T-cell (primary cell): ENCODE data around the gene ANKRD44. TPM values are rescaled to one million over a fixed set of nuclear protein-coding genes. Genes with fewer than 3 reads are reported as not detected.

Experiments used
- ATAC-seq, 4 experiments: fragments of 200-7000 bp in 3 of 4; fragments of 150-1000 bp in 1 of 4; cut with Tn5 transposase; replicated peaks in 1 of 4; 1 replicate in 3 of 4; 2 replicates in 1 of 4; pipeline ENCODE4 v1.10.0; 2021; ENCODE audit warnings: moderate library complexity in 3 of 4, mild to moderate bottlenecking in 2 of 4, moderate number of reproducible peaks in 1 of 4
- CTCF ChIA-PET, 2 donors: fragments of 300-600 bp; sonication (Branson Sonifier 250); formaldehyde crosslinking; loops; one replicate each; lab custom pipeline; 2022; ENCODE audit warnings: antibody characterized with exemption in 2 of 2; lab: Charles Lee
- POLR2A ChIA-PET, 2 donors: fragments of 300-600 bp; sonication (Branson Sonifier 250); formaldehyde crosslinking; loops; one replicate each; lab custom pipeline; 2022; ENCODE audit warnings: antibody characterized with exemption in 2 of 2; lab: Charles Lee
- DNase-seq, 35 experiments: peaks; one replicate each; pipeline versions ENCODE4 v3.0.0 to v3.0.0-alpha.2; 2013 to 2023
- H3K27ac ChIP-seq: one replicate; pipeline ENCODE4 v1.5.1; 2013; ENCODE audit warnings: low read length
- H3K27me3 ChIP-seq, 2 experiments: replicated peaks in 1 of 2; 1 replicate in 1 of 2; 2 replicates in 1 of 2; pipeline versions ENCODE4 v1.6.1 to v1.7.0; 2013; ENCODE audit warnings: low read length in 1 of 2, mixed read lengths in 1 of 2; ENCODE audit not compliant: control insufficient read depth in 2 of 2, insufficient read depth in 2 of 2; ENCODE audit errors: extremely low read depth in 1 of 2
- H3K36me3 ChIP-seq, 2 donors: 1 replicate in 1 of 2; 2 replicates in 1 of 2; pipeline versions ENCODE4 v1.6.1 to v1.7.0; 2013; ENCODE audit warnings: low read length in 1 of 2; ENCODE audit not compliant: control insufficient read depth in 2 of 2, insufficient read depth in 1 of 2; ENCODE audit errors: extremely low read depth in 1 of 2
- H3K4me1 ChIP-seq, 2 experiments: 1 replicate in 1 of 2; 2 replicates in 1 of 2; pipeline versions ENCODE4 v1.6.1 to v1.7.0; 2013; ENCODE audit warnings: low read length in 2 of 2, mixed read lengths in 1 of 2; ENCODE audit not compliant: insufficient read depth in 2 of 2, control insufficient read depth in 1 of 2; ENCODE audit errors: extremely low read depth in 1 of 2
- H3K4me3 ChIP-seq, 2 donors: 1 replicate in 1 of 2; 2 replicates in 1 of 2; pipeline versions ENCODE4 v1.5.1 to v1.7.0; 2013; ENCODE audit warnings: mild to moderate bottlenecking in 2 of 2, low read length in 1 of 2, moderate library complexity in 1 of 2; ENCODE audit not compliant: control insufficient read depth in 1 of 2; ENCODE audit errors: extremely low read depth in 1 of 2
- H3K9me3 ChIP-seq: 2 replicates; pipeline ENCODE4 v1.7.0; 2013
- H3K27ac Mint-ChIP-seq, 2 donors: one replicate each; pipeline ENCODE4 v1.8.0; 2020 to 2021; ENCODE audit warnings: mild to moderate bottlenecking in 2 of 2, mixed read lengths in 2 of 2
- H3K27me3 Mint-ChIP-seq, 2 donors: one replicate each; pipeline ENCODE4 v1.8.0; 2021 to 2022; ENCODE audit warnings: mixed read lengths in 2 of 2
- H3K36me3 Mint-ChIP-seq: one replicate; pipeline ENCODE4 v1.8.0; 2021; ENCODE audit warnings: mixed read lengths
- H3K4me1 Mint-ChIP-seq, 3 donors: one replicate each; pipeline ENCODE4 v1.8.0; 2020 to 2022; ENCODE audit warnings: mixed read lengths in 3 of 3, mild to moderate bottlenecking in 1 of 3
- H3K4me3 Mint-ChIP-seq, 3 donors: one replicate each; pipeline ENCODE4 v1.8.0; 2020 to 2022; ENCODE audit warnings: mild to moderate bottlenecking in 3 of 3, mixed read lengths in 3 of 3, moderate library complexity in 3 of 3
- H3K9me3 Mint-ChIP-seq, 3 donors: one replicate each; pipeline ENCODE4 v1.8.0; 2020 to 2022; ENCODE audit warnings: mixed read lengths in 3 of 3
- WGBS: methylation state at CpG from one replicate; pipeline ENCODE4 v1.1.5; 2013; ENCODE audit warnings: missing lambda C conversion rate; ENCODE audit not compliant: insufficient coverage; 5-methylcytosine and 5-hydroxymethylcytosine counted together
- total RNA-seq, 35 experiments: library from RNA in 6 of 35; stranded (reverse) in 6 of 35; fragments of 120-200 nt in 1 of 35; gene quantifications; one replicate each; pipeline versions ENCODE4 v1.2.1 to v1.2.4 and lab custom pipeline; 2013 to 2026

ANKRD44 gene
- total RNA-seq, 5 donors from 2014 or later (not counting 1 experiment from before 2014, with no cell fraction given) = 225 to 333 (median 238) TPM

- peaks cover 93 to 96% (median 95%) of the 10 kb centered on the region in 3 donors for H3K4me1 Mint-ChIP-seq
- Histone ChIP-seq H3K4me3 (no peak overlapping the region), H3K4me1 (peaks cover 42 to 61% of the 10 kb centered on the region in 2 experiments), H3K27me3 (no peaks in the 10 kb centered on the region), H3K36me3 (peaks cover 0 to 11% of the 10 kb centered on the region in 2 donors), H3K9me3 (no peaks in the 10 kb centered on the region), H3K27ac (peak overlapping the region; percentile 25)
- H3K36me3 Mint-ChIP-seq = peaks cover 15% of the 10 kb centered on the region
- ATAC-seq (no peak), DNase-seq (no peak)
- H3K9me3 Mint-ChIP-seq = no peaks in the 10 kb centered on the region
- CTCF ChIA-PET = interaction anchor here (0.5 to 1.5 kb wide), 5 partner anchors 11 to 965 kb away, joined by 3 to 6 read pairs (median 3); no protein-coding TSS in a partner anchor
- H3K27me3 Mint-ChIP-seq = no peaks in the 10 kb centered on the region
- POLR2A ChIA-PET = interaction anchor here (0.6 to 1.8 kb wide), 5 partner anchors 12 to 171 kb away, joined by 3 to 8 read pairs (median 3); no protein-coding TSS in a partner anchor
- WGBS = no CpG with 5 or more reads among the region's 3 CpGs
- peak overlapping the region; percentile 78 to 98 for H3K27ac Mint-ChIP-seq
- H3K4me3 Mint-ChIP-seq = peak overlapping the region in 1 of 3 donors; percentile 74
These were observed 25.2 kb downstream of the ANKRD44 start for GRCh38 chr2:197285361-197285760.

- Mint-ChIP-seq H3K4me3 (peak overlapping the region in 1 of 3 donors; percentile 74), H3K36me3 (peaks cover 19% of the 10 kb centered on the region), H3K27me3 (no peaks in the 10 kb centered on the region), H3K9me3 (no peaks in the 10 kb centered on the region), H3K27ac (peak overlapping the region; percentile 78 to 98), H3K4me1 (peaks cover 93 to 96% (median 95%) of the 10 kb centered on the region in 3 donors)
- CTCF ChIA-PET = interaction anchor here (0.5 to 1.5 kb wide), 5 partner anchors 11 to 965 kb away, joined by 3 to 6 read pairs (median 3); no protein-coding TSS in a partner anchor
- Histone ChIP-seq H3K9me3 (no peaks in the 10 kb centered on the region), H3K27ac (peak overlapping the region; percentile 25), H3K4me3 (no peak overlapping the region), H3K4me1 (peaks cover 42 to 64% of the 10 kb centered on the region in 2 experiments), H3K27me3 (no peaks in the 10 kb centered on the region), H3K36me3 (peaks cover 0 to 13% of the 10 kb centered on the region in 2 donors)
- DNase-seq = no peak
- no peak for ATAC-seq
- POLR2A ChIA-PET = interaction anchor here (0.7 to 1.8 kb wide), 4 partner anchors 13 to 170 kb away, joined by 3 to 8 read pairs (median 4); no protein-coding TSS in a partner anchor
These were observed 25.6 kb downstream of the ANKRD44 start for GRCh38 chr2:197284956-197285355.

DNA sequence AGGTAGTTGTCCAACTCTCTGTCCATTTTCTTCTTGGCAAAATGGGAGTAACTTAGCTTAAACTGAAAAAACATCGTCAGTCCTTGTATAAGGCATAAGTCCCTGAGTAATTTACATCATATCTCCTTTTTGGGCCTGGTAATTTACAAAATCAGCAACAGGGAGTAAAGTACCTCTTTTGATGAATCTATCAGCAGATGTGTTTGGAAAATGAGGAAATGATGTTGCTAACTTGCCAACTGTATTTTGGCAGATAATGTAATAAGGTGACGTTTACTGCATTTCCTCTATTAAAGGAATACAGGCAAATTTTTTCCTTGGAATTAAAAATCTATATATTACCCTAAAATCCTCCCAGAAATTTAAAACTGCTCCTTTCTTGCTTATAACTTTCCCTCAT, 29.2 kb downstream of the ANKRD44 start:
- peaks cover 48 to 78% of the 10 kb centered on the region in 2 experiments for H3K4me1 ChIP-seq
- no peaks in the 10 kb centered on the region for H3K27me3 ChIP-seq
- ChIA-PET POLR2A (interaction anchor here (0.5 to 1.8 kb wide), 7 partner anchors 9 to 77 kb away, joined by 3 to 6 read pairs (median 4); no protein-coding TSS in a partner anchor), CTCF (interaction anchor here in 1 of 2 donors (0.9 kb wide), 1 partner anchor 27 kb away, joined by 3 read pairs; no protein-coding TSS in a partner anchor)
- no peaks in the 10 kb centered on the region for H3K27me3 Mint-ChIP-seq
- ATAC-seq (no peak), DNase-seq (no peak)
- no peaks in the 10 kb centered on the region for H3K9me3 Mint-ChIP-seq
- H3K36me3 ChIP-seq = peaks cover 0 to 16% of the 10 kb centered on the region in 2 donors
- H3K4me3 ChIP-seq = no peak overlapping the region
- H3K4me3 Mint-ChIP-seq = peak overlapping the region in 2 of 3 donors; percentile 13 to 75
- H3K36me3 Mint-ChIP-seq = peaks cover 18% of the 10 kb centered on the region
- peak overlapping the region; percentile 58 for H3K27ac ChIP-seq
- H3K4me1 Mint-ChIP-seq = peaks cover 93 to 96% (median 94%) of the 10 kb centered on the region in 3 donors
- no CpG with 5 or more reads among the region's 2 CpGs for WGBS
- peak overlapping the region; percentile 83 to 92 for H3K27ac Mint-ChIP-seq
- H3K9me3 ChIP-seq = no peaks in the 10 kb centered on the region

DNA sequence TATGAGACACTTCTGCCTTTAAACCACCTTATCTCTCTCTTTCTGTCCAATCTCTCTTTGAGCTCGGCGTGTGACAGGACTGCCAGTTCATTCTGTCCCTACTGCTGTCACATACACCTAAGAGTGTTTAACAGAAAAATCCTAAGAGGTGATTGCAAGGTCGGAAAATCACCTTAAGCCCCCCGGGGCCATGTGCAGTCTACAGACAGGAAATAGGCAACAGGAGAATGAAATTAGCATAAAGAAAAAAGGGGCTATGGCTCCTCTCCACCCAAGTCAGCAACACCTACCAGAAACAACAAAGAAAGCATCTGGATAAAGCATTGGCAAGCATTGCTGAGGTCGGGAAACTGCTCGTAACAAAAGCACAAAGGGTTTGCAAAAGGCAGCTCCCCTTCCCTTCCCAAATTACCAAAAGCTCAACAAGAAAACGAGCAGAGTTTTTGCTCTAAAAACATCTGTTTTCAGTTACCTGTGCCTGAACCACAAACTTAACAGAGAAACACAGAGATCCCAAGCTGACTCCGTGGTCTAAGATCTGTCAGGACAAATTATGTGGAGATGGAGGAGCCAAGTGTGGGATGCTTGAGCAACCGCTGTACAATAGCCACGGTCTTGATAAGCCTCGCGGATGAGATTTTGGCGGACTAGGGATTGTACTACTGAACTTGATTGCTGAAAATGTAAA, 30.4 kb downstream of the ANKRD44 start:
- WGBS = 30% methylated on average over 3 of the region's 13 CpGs
- H3K27me3 Mint-ChIP-seq = no peaks in the 10 kb centered on the region
- Histone ChIP-seq H3K36me3 (peaks cover 0 to 15% of the 10 kb centered on the region in 2 donors), H3K9me3 (no peaks in the 10 kb centered on the region), H3K4me3 (no peak overlapping the region), H3K27me3 (no peaks in the 10 kb centered on the region), H3K4me1 (peaks cover 37 to 74% of the 10 kb centered on the region in 2 experiments), H3K27ac (peak overlapping the region; percentile 58)
- ATAC-seq (peak in 2 of 4 experiments; percentile 64 to 84), DNase-seq (no peak)
- CTCF ChIA-PET = interaction anchor here in 1 of 2 donors (0.5 to 0.6 kb wide), 2 partner anchors 43 to 83 kb away, joined by 3 read pairs; no protein-coding TSS in a partner anchor
- H3K4me1 Mint-ChIP-seq = peaks cover 87 to 90% (median 89%) of the 10 kb centered on the region in 3 donors
- peaks cover 18% of the 10 kb centered on the region for H3K36me3 Mint-ChIP-seq
- peak overlapping the region; percentile 93 for H3K27ac Mint-ChIP-seq
- H3K4me3 Mint-ChIP-seq = peak overlapping the region; percentile 54 to 75 (median 55)
- H3K9me3 Mint-ChIP-seq = no peaks in the 10 kb centered on the region
- POLR2A ChIA-PET = interaction anchor here (0.5 to 1.8 kb wide), 9 partner anchors 8 to 136 kb away, joined by 3 to 7 read pairs (median 3); no protein-coding TSS in a partner anchor

DNA sequence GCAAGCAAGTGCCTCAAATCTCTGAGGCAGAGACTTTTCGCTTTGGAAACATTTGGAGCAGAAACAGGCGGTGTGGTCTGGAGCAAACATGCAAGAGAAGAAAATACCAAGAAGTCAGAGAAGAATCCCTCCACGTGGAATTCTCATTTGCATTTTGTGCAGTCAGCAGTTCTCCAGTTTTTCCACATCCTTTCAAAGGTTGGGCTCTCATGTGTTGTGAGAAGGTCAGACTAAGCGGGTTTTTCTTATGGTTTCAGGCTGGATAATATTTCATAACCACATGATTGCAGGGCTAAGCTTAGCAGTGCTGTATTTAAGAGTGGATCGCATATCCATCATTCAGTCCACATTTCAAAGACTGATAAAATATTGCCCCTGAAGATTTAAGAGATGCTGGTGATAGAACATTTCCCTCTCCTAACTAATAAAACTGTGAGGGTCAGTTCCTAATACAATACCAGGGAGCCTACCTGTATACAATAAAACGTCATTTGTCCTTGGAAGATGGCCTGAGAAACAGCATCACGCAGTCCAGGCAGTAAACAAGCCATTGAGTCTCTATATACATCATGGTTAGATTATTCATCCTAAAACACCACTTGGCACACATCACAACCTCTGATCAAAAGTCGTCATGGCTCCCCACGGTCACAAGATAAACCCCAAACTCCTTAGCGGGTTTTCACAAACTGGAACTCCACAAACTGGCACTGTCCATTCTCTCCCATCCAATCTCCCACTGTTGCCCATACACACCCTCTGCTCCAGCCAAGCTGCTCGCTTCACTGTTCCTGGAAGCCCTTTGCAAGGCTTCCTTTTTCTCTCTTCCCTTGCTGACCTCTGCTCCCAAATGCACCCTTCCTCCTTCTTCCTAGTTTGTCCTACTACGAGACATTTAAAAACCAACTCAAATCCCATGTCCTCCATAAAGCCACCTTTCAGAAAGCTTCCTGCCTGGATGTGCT, 31.5 kb downstream of the ANKRD44 start:
- no peaks in the 10 kb centered on the region for H3K9me3 Mint-ChIP-seq
- no peak for ATAC-seq
- peak overlapping the region; percentile 55 to 75 (median 59) for H3K4me3 Mint-ChIP-seq
- peaks cover 35 to 75% of the 10 kb centered on the region in 2 experiments for H3K4me1 ChIP-seq
- H3K36me3 ChIP-seq = peaks cover 0 to 15% of the 10 kb centered on the region in 2 donors
- H3K27ac Mint-ChIP-seq = peak overlapping the region; percentile 93
- POLR2A ChIA-PET = interaction anchor here in 1 of 2 donors (0.8 kb wide), 1 partner anchor 28 kb away, joined by 3 read pairs; no protein-coding TSS in a partner anchor
- peaks cover 20% of the 10 kb centered on the region for H3K36me3 Mint-ChIP-seq
- H3K27ac ChIP-seq = peak overlapping the region; percentile 58
- no peak overlapping the region for H3K4me3 ChIP-seq
- no peaks in the 10 kb centered on the region for H3K27me3 Mint-ChIP-seq
- no peak for DNase-seq
- WGBS = 76% methylated on average over 8 of the region's 12 CpGs
- CTCF ChIA-PET = no interaction called here
- H3K4me1 Mint-ChIP-seq = peaks cover 86 to 88% (median 87%) of the 10 kb centered on the region in 3 donors
- H3K27me3 ChIP-seq = no peaks in the 10 kb centered on the region
- H3K9me3 ChIP-seq = no peaks in the 10 kb centered on the region
